Prostate gland (tissue), 2 donors: ENCODE data around the gene OSBPL2. TPM values are rescaled to one million over a fixed set of nuclear protein-coding genes. Genes with fewer than 3 reads are reported as not detected.

Source experiments
- DNase-seq: peaks from one replicate; pipeline ENCODE4 v3.0.0-alpha.2; 2019; ENCODE audit warnings: low spot score
- H3K27ac ChIP-seq, 2 donors: fragments of 200-600 bp; sonication (generic); 2 replicates each; pipeline ENCODE4 v1.5.1; 2017 to 2019
- H3K27me3 ChIP-seq: fragments of 200-600 bp; sonication (generic); replicated peaks from 2 replicates; pipeline ENCODE4 v1.5.1; 2019; ENCODE audit not compliant: insufficient read depth
- H3K36me3 ChIP-seq, 2 donors: fragments of 200-600 bp; sonication (generic); 1 replicate in 1 of 2; 2 replicates in 1 of 2; pipeline versions ENCODE4 v1.5.1 to v1.8.1; 2017 to 2019
- H3K4me1 ChIP-seq: fragments of 200-600 bp; sonication (generic); replicated peaks from 2 replicates; pipeline ENCODE4 v1.5.1; 2019
- H3K4me3 ChIP-seq, 2 donors: fragments of 200-600 bp; sonication (generic); 2 replicates each; pipeline ENCODE4 v1.5.1; 2017 to 2019
- H3K9me3 ChIP-seq: fragments of 200-600 bp; sonication (generic); 2 replicates; pipeline ENCODE4 v1.5.1; 2017
- POLR2A ChIP-seq: fragments of 450-650 bp; IDR thresholded peaks from one replicate; pipeline ENCODE4 v1.6.1; 2016; ENCODE audit warnings: antibody characterized with exemption, mild to moderate bottlenecking
- POLR2AphosphoS5 ChIP-seq: sonication (generic); formaldehyde crosslinking; IDR thresholded peaks from one replicate; pipeline ENCODE4 v1.6.1; 2017; ENCODE audit warnings: antibody characterized with exemption
- WGBS: methylation state at CpG from one replicate; pipeline ENCODE4 v1.1.5; 2018; 5-methylcytosine and 5-hydroxymethylcytosine counted together
- intact Hi-C: fragments of 100-400 bp; cut with DNase I; formaldehyde crosslinking; loops from one replicate; pipeline ENCODE4 v1.14.2; 2022
- total RNA-seq, 2 donors: library from RNA; depleted of rRNA; stranded (reverse); fragments of >200 nt; gene quantifications; one replicate each; pipeline ENCODE4 v1.1.0, GENCODE V29; 2016
- TF ChIP-seq, protein P1 (sequence below), 4 experiments: fragments of 200-600 bp in 2 of 4; fragments of 450-650 bp in 2 of 4; sonication (generic) in 2 of 4; IDR thresholded peaks; 1 replicate in 3 of 4; 2 replicates in 1 of 4; pipeline ENCODE4 v1.5.1; 2016 to 2019; ENCODE audit warnings: antibody characterized with exemption in 4 of 4, mild to moderate bottlenecking in 2 of 4, moderate library complexity in 2 of 4

The OSBPL2 gene
- total RNA-seq, 2 donors from 2014 or later, result 33.5 to 50.6 TPM

DNA sequence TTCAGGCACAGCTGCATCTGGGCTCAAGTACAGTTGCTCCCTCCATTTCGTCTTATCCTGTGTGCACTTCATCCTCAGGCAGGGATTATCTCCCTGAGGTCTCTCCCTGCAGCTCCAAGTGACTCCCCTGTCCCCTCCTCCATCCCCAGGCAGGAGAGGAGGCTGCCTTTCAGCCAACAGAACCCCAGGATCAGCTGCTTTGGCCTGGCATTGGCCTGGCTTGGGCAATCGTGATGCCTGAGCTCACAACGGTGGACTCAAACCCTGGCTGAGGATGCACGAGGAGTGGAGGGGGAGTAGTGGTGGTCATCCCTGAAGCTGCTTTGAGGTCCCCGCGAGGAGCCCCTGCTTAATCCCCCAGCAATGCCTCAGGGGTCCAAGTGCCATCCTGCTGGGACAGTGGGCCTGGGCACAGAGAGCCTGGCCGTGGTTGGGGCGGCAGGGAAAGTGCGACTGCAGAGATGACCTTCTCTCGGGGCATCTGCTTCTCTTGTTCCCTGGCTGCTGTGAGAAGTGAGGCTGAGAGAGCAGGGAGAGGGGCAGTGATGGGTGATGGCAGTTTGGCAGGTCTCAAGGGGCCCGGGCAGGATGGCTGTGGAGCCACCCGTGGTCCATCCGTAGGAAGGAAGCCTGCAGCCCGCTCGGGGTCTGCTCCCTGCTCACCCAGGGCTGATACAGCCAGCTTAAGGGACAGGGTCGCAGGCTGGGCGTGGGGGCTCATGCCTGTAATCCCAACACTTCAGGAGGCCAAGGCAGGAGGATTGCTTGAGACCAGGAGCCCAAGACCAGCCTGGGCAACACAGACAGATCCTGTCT is 12.3 kb upstream of the OSBPL2 start:
- H3K4me3 ChIP-seq, result no peak overlapping the region
- no peaks in the 10 kb centered on the region for H3K9me3 ChIP-seq
- WGBS, result 85% methylated on average over 17 of the region's 17 CpGs
- intact Hi-C loops, result no loop called here
- no peaks in the 10 kb centered on the region for H3K4me1 ChIP-seq
- no peak overlapping the region for H3K27ac ChIP-seq
- H3K36me3 ChIP-seq, result no peaks in the 10 kb centered on the region
- no peak for DNase-seq
- peaks cover 20% of the 10 kb centered on the region for H3K27me3 ChIP-seq
- TF ChIP-seq, protein P1, sequence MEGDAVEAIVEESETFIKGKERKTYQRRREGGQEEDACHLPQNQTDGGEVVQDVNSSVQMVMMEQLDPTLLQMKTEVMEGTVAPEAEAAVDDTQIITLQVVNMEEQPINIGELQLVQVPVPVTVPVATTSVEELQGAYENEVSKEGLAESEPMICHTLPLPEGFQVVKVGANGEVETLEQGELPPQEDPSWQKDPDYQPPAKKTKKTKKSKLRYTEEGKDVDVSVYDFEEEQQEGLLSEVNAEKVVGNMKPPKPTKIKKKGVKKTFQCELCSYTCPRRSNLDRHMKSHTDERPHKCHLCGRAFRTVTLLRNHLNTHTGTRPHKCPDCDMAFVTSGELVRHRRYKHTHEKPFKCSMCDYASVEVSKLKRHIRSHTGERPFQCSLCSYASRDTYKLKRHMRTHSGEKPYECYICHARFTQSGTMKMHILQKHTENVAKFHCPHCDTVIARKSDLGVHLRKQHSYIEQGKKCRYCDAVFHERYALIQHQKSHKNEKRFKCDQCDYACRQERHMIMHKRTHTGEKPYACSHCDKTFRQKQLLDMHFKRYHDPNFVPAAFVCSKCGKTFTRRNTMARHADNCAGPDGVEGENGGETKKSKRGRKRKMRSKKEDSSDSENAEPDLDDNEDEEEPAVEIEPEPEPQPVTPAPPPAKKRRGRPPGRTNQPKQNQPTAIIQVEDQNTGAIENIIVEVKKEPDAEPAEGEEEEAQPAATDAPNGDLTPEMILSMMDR (IDR thresholded peaks at IDR 0.05), result no peak
- TF ChIP-seq POLR2A (no peak), POLR2AphosphoS5 (no peak)

DNA sequence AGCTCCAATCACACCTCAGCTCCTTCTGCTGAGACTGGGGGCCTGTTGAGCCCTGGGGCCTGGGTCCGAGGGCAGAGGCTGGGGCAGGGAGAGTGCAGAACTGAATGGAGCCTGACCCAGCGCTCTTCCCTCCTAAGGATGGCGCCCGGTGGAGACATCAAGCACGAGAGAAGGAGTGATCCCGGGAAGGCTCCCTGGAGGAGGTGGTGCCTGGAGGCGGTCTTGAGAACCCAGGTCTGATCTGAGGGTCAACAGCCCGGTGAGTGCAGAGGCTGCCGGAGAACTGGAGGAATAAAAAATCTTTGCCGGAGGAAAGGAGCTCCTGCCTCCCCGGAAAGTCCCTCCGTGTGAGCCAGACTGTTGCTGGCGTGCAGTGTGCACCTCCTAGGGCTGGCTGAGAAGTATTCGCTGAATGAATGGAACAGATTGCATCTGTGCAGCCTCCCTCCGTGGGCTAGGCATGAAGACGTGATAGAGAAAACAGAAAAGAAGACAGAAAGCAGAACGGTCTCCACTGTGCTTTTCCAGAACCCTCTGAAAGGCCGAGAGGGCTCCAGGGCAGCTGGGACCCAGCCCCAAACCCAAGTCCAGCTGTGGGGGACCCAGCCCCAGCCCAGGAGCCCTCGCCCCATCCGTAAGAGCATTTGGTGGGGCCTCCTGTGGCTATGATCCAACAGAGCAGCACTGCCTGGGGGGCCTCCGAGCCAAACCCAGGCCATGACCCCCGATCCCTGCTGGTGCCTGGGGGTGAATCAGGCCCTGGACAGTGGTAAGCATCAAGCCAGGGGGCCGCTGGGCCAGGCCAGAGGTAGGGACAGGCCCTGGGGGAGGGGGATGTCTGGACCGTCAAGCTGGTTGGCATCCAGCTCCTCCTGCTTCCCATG is 11.4 kb upstream of the OSBPL2 start:
- TF ChIP-seq POLR2AphosphoS5, result no peak
- intact Hi-C loops, result no loop called here
- Histone ChIP-seq H3K27me3 (peaks cover 13% of the 10 kb centered on the region), H3K36me3 (no peaks in the 10 kb centered on the region), H3K27ac (no peak overlapping the region), H3K4me3 (no peak overlapping the region), H3K9me3 (no peaks in the 10 kb centered on the region), H3K4me1 (no peaks in the 10 kb centered on the region)
- 55% methylated on average over 24 of the region's 24 CpGs for WGBS
- no peak for DNase-seq

- TF ChIP-seq, protein P1 (IDR thresholded peaks at IDR 0.05), result no peak
- TF ChIP-seq POLR2A (no peak), POLR2AphosphoS5 (no peak)
- Histone ChIP-seq H3K36me3 (no peaks in the 10 kb centered on the region), H3K4me3 (no peak overlapping the region), H3K27ac (no peak overlapping the region), H3K9me3 (no peaks in the 10 kb centered on the region), H3K27me3 (peaks cover 6% of the 10 kb centered on the region), H3K4me1 (peaks cover 4% of the 10 kb centered on the region)
- intact Hi-C loops, result no loop called here
- DNase-seq, result no peak
- WGBS, result 64% methylated on average over 10 of the region's 10 CpGs
Measured at GRCh38 chr20:62227591-62227976, 10.7 kb upstream of the OSBPL2 start.

- H3K36me3 ChIP-seq, result no peaks in the 10 kb centered on the region
- no peaks in the 10 kb centered on the region for H3K9me3 ChIP-seq
- TF ChIP-seq, protein P1 (IDR thresholded peaks at IDR 0.05), result no peak
- no peak for TF ChIP-seq POLR2A
- TF ChIP-seq POLR2AphosphoS5, result no peak
- no peak overlapping the region for H3K27ac ChIP-seq
- 32% methylated on average over 33 of the region's 37 CpGs for WGBS
- no peak for DNase-seq
- no peak overlapping the region for H3K4me3 ChIP-seq
- intact Hi-C loops, result no loop called here
- peaks cover 9% of the 10 kb centered on the region for H3K4me1 ChIP-seq
- peaks cover under 1% of the 10 kb centered on the region for H3K27me3 ChIP-seq
Measured at GRCh38 chr20:62227977-62228958, 10.1 kb upstream of the OSBPL2 start.
